ENCODE results near the gene B3GALT5.

B3GALT5 gene

GRCh38 chr21:39602793-39603192 is 9.9 kb upstream of the B3GALT5 start:
- in situ Hi-C loops (cut with MboI; ENCODE audit: low sequenced_read_pairs): no loop called here

GRCh38 chr21:39604951-39605350 is 7.8 kb upstream of the B3GALT5 start:
- in situ Hi-C loops (cut with MboI; ENCODE audit: low sequenced_read_pairs): no loop called here

- in situ Hi-C loops (cut with MboI; ENCODE audit: low sequenced_read_pairs): no loop called here
Measured at GRCh38 chr21:39610703-39611102, 2.0 kb upstream of the B3GALT5 start.

GRCh38 chr21:39611551-39612190 is 1.1 kb upstream of the B3GALT5 start:
- in situ Hi-C loops (cut with MboI; ENCODE audit: low sequenced_read_pairs): no loop called here

GRCh38 chr21:39613041-39613934 is 548 bp downstream of the B3GALT5 start:
- in situ Hi-C loops (cut with MboI; ENCODE audit: low sequenced_read_pairs): no loop called here

GRCh38 chr21:39616211-39616772 is 3.6 kb downstream of the B3GALT5 start:
- in situ Hi-C loops (cut with MboI; ENCODE audit: low sequenced_read_pairs): no loop called here

GRCh38 chr21:39620856-39621255 is 8.1 kb downstream of the B3GALT5 start:
- in situ Hi-C loops (cut with MboI; ENCODE audit: low sequenced_read_pairs): no loop called here

GRCh38 chr21:39625211-39625895 is 12.6 kb downstream of the B3GALT5 start:
- in situ Hi-C loops (cut with MboI; ENCODE audit: low sequenced_read_pairs): no loop called here

GRCh38 chr21:39628385-39628784 is 15.6 kb downstream of the B3GALT5 start:
- in situ Hi-C loops (cut with MboI; ENCODE audit: low sequenced_read_pairs): no loop called here

GRCh38 chr21:39630191-39630591 is 17.5 kb downstream of the B3GALT5 start:
- in situ Hi-C loops (cut with MboI; ENCODE audit: low sequenced_read_pairs): no loop called here

- in situ Hi-C loops (cut with MboI; ENCODE audit: low sequenced_read_pairs): no loop called here
Measured at GRCh38 chr21:39630827-39631226, 18.1 kb downstream of the B3GALT5 start.

- in situ Hi-C loops (cut with MboI; ENCODE audit: low sequenced_read_pairs): no loop called here
Measured at GRCh38 chr21:39631842-39632562, 19.3 kb downstream of the B3GALT5 start.

GRCh38 chr21:39632796-39633442 is 20.2 kb downstream of the B3GALT5 start:
- in situ Hi-C loops (cut with MboI; ENCODE audit: low sequenced_read_pairs): no loop called here

GRCh38 chr21:39633770-39634181 is 21.0 kb downstream of the B3GALT5 start:
- in situ Hi-C loops (cut with MboI; ENCODE audit: low sequenced_read_pairs): no loop called here

- in situ Hi-C loops (cut with MboI; ENCODE audit: low sequenced_read_pairs): no loop called here
Measured at GRCh38 chr21:39634507-39634906, 21.8 kb downstream of the B3GALT5 start.

- in situ Hi-C loops (cut with MboI; ENCODE audit: low sequenced_read_pairs): no loop called here
Measured at GRCh38 chr21:39637197-39637970, 24.6 kb downstream of the B3GALT5 start.

- in situ Hi-C loops (cut with MboI; ENCODE audit: low sequenced_read_pairs): no loop called here
Measured at GRCh38 chr21:39637971-39638240, 25.2 kb downstream of the B3GALT5 start.

GRCh38 chr21:39638281-39638680 is 25.5 kb downstream of the B3GALT5 start:
- in situ Hi-C loops (cut with MboI; ENCODE audit: low sequenced_read_pairs): no loop called here

- in situ Hi-C loops (cut with MboI; ENCODE audit: low sequenced_read_pairs): no loop called here
Measured at GRCh38 chr21:39640754-39641153, 28.0 kb downstream of the B3GALT5 start.
